ENCODE results near the gene IQSEC1. TPM values are rescaled to one million over a fixed set of nuclear protein-coding genes. Genes with fewer than 3 reads are reported as not detected.

The IQSEC1 gene
- total RNA-seq, 1 donor from 2014 or later = 211 TPM

DNA sequence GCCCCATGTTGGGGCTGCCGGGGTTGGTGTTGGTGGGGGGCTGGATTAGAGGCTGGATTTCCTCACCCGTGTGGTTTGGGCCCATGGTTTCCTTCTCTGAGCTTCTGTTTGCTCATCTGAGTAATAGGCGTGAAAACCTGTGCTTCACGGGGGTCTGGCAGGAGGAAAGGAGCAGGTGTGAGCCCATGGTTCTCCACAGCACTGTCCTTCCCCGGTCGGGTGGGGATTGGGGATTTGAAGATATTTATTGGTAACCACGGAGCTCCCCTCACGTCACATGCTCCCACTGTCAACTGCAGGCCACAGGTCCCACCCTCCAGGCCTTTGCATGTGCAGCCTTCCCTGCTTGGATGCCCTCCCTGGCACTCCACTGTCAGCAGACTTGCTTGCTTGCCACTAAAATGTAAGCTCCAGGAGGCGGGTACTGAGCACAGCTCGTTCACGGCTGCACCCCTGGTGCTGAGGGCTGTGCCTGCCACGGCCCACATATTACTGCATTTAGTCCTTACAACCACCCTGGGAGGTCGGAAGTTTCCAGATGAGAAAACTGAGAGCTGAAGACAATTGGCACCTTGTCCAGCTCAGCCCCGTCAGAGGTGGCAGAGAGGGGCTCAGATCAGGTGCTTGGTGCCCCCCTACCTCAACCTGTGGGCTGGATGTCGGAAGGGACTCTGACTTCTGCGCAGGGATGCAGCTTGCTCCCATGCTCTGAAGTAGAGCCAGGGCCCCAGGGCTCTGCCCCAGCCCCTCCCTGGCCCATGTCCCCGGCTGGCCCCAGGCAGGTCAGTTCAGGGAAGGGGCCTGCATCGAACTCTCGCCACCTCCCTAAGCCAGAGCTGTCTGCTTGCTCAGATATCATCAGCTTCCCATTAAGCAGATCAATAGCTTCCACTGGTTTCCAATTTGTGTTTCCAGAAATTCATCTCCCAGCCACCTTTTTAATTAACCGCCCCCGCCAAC is 29.4 kb upstream of the IQSEC1 start:
- Mint-ChIP-seq H3K36me3 (ENCODE audit: unreplicated experiment) (no peaks in the 10 kb centered on the region), H3K9me3 (ENCODE audit: unreplicated experiment) (peaks cover 5% of the 10 kb centered on the region), H3K27me3 (ENCODE audit: unreplicated experiment) (peaks cover 4% of the 10 kb centered on the region), H3K27ac (ENCODE audit: unreplicated experiment) (no peak overlapping the region), H3K4me3 (ENCODE audit: unreplicated experiment) (no peak overlapping the region), H3K4me1 (ENCODE audit: low read depth, unreplicated experiment) (peaks cover 11% of the 10 kb centered on the region)
- no peak for DNase-seq
- TF ChIP-seq, protein P1, sequence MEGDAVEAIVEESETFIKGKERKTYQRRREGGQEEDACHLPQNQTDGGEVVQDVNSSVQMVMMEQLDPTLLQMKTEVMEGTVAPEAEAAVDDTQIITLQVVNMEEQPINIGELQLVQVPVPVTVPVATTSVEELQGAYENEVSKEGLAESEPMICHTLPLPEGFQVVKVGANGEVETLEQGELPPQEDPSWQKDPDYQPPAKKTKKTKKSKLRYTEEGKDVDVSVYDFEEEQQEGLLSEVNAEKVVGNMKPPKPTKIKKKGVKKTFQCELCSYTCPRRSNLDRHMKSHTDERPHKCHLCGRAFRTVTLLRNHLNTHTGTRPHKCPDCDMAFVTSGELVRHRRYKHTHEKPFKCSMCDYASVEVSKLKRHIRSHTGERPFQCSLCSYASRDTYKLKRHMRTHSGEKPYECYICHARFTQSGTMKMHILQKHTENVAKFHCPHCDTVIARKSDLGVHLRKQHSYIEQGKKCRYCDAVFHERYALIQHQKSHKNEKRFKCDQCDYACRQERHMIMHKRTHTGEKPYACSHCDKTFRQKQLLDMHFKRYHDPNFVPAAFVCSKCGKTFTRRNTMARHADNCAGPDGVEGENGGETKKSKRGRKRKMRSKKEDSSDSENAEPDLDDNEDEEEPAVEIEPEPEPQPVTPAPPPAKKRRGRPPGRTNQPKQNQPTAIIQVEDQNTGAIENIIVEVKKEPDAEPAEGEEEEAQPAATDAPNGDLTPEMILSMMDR (IDR thresholded peaks at IDR 0.05; ENCODE audit: partially characterized antibody, unreplicated experiment) = no peak

DNA sequence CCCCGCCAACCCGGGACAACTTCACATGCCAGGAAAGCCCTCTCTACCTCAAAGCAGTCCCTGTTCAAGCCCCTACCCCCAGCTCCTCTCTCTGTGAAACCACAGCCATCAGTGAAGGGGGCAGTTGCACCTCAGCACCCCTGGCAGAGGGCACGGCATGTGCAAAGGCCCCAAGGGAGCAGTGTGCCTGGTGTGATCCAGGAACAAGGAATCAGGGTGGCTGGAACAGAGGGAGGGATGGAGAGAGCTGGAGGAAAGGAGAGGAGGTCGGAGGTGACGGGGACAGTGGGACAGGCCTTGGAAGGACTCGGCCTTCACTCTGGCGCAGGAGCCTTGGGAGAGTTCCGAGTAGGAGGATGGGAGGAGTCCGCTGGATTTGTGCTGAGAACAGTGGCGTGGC is 26.5 kb upstream of the IQSEC1 start:
- Mint-ChIP-seq H3K4me1 (ENCODE audit: low read depth, unreplicated experiment) (peaks cover 23% of the 10 kb centered on the region), H3K27ac (ENCODE audit: unreplicated experiment) (no peak overlapping the region), H3K9me3 (ENCODE audit: unreplicated experiment) (peaks cover 5% of the 10 kb centered on the region), H3K36me3 (ENCODE audit: unreplicated experiment) (no peaks in the 10 kb centered on the region), H3K4me3 (ENCODE audit: unreplicated experiment) (no peak overlapping the region), H3K27me3 (ENCODE audit: unreplicated experiment) (peaks cover 6% of the 10 kb centered on the region)
- TF ChIP-seq, protein P1 (IDR thresholded peaks at IDR 0.05; ENCODE audit: partially characterized antibody, unreplicated experiment) = no peak
- DNase-seq = no peak

DNA sequence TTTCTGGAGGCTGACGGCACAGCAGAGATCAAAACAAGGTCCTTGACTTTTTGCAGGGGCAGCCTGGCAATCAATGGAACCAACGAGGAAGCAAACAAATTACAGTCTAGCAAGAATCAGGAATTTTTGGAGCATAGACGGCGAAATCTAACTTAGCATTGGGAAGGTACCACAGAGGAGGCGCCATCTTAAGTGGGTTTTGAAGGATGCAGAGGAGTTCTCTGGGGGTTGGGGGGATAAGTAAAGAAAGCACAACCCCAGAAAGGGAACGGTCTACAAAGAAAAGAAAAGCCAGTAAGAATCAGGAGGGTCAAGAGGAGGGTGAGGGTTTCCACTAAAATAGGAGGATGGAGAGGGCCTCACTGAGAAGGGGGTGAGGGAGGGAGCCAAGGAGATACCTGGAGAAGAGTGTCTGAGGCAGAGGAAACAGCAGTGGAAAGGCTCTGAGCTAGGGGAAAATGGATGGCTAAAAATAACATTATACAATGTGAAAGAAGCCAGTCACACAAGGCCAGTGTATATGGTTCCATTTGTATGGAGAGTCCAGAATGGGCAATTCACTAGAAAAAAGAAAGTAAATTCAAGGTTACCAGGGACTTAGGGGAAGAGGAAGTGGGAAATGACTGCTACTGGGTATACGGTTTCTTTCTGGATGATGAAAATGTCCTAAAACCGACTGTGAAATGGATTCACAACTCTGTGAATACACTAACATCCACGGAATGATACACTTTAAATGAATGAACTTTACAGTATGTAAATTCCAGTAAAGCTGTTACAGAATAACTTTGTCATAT is 25.2 kb upstream of the IQSEC1 start:
- Mint-ChIP-seq H3K4me1 (ENCODE audit: low read depth, unreplicated experiment) (peaks cover 34% of the 10 kb centered on the region), H3K27ac (ENCODE audit: unreplicated experiment) (no peak overlapping the region), H3K27me3 (ENCODE audit: unreplicated experiment) (peaks cover 8% of the 10 kb centered on the region), H3K4me3 (ENCODE audit: unreplicated experiment) (no peak overlapping the region), H3K9me3 (ENCODE audit: unreplicated experiment) (peaks cover 5% of the 10 kb centered on the region), H3K36me3 (ENCODE audit: unreplicated experiment) (no peaks in the 10 kb centered on the region)
- TF ChIP-seq, protein P1 (IDR thresholded peaks at IDR 0.05; ENCODE audit: partially characterized antibody, unreplicated experiment) = no peak
- no peak for DNase-seq

DNA sequence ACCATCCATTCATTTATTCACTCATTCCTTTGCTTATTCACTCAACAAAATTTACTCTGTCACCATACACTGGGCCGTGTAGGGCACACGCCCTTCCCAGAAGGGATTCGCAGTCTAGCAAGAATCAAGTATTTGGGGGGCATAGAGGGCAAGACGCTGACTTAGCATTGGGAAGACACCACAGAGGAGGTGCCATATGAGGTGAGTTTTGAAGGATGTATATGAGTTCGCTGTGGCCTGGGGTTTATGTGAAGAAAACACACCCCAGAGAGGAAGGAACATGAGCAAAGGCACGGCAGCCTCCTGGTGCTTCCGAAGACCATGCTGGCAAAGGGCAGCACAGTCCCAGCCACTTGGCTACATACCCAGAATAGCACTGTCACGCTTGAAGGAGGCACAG is 23.1 kb upstream of the IQSEC1 start:
- H3K27ac Mint-ChIP-seq (ENCODE audit: unreplicated experiment) = peak overlapping the region; percentile 72
- peaks cover 3% of the 10 kb centered on the region for H3K9me3 Mint-ChIP-seq (ENCODE audit: unreplicated experiment)
- H3K27me3 Mint-ChIP-seq (ENCODE audit: unreplicated experiment) = peaks cover 4% of the 10 kb centered on the region
- no peak overlapping the region for H3K4me3 Mint-ChIP-seq (ENCODE audit: unreplicated experiment)
- no peaks in the 10 kb centered on the region for H3K36me3 Mint-ChIP-seq (ENCODE audit: unreplicated experiment)
- peaks cover 35% of the 10 kb centered on the region for H3K4me1 Mint-ChIP-seq (ENCODE audit: low read depth, unreplicated experiment)
- no peak for DNase-seq
- TF ChIP-seq, protein P1 (IDR thresholded peaks at IDR 0.05; ENCODE audit: partially characterized antibody, unreplicated experiment) = no peak

Data from glutamatergic neuron (in vitro differentiated cells).